Measurements from ENCODE around the gene LARP1.
"Not testable (repeated sequence)": the region's sequence is repeated elsewhere in the genome, so short reads cannot be mapped to it uniquely, and the experiment has no call there.

Gene LARP1

GRCh38 chr5:154735362-154735761, 19.8 kb upstream of the LARP1 start:
- DNase-seq = not testable (repeated sequence)

- DNase-seq = not testable (repeated sequence)
Observed at GRCh38 chr5:154736372-154736771, 18.8 kb upstream of the LARP1 start.

- no peak for DNase-seq
Observed at GRCh38 chr5:154737667-154738320, 17.4 kb upstream of the LARP1 start.

- no peak for DNase-seq
Observed at GRCh38 chr5:154740483-154740882, 14.7 kb upstream of the LARP1 start.

GRCh38 chr5:154740957-154741356, 14.2 kb upstream of the LARP1 start:
- DNase-seq = peak; percentile 48

GRCh38 chr5:154741415-154741814, 13.8 kb upstream of the LARP1 start:
- DNase-seq = no peak

- no peak for DNase-seq
Observed at GRCh38 chr5:154743812-154744211, 11.4 kb upstream of the LARP1 start.

GRCh38 chr5:154745349-154745748, 9.8 kb upstream of the LARP1 start:
- DNase-seq = no peak

- DNase-seq = no peak
Observed at GRCh38 chr5:154749491-154749890, 5.7 kb upstream of the LARP1 start.

GRCh38 chr5:154750641-154751040, 4.5 kb upstream of the LARP1 start:
- DNase-seq = not testable (repeated sequence)

GRCh38 chr5:154751854-154752253, 3.3 kb upstream of the LARP1 start:
- no peak for DNase-seq

- peak; percentile 90 for DNase-seq
Observed at GRCh38 chr5:154753792-154754191, 1.4 kb upstream of the LARP1 start.

GRCh38 chr5:154754460-154755360, 467 bp upstream of the LARP1 start:
- peak; percentile 99 for DNase-seq

- DNase-seq = peak; percentile 57
Observed at GRCh38 chr5:154756009-154756867, 1.1 kb downstream of the LARP1 start.

- peak; percentile 61 for DNase-seq
Observed at GRCh38 chr5:154756868-154757813, 2.0 kb downstream of the LARP1 start.

GRCh38 chr5:154757814-154758406, 2.7 kb downstream of the LARP1 start:
- no peak for DNase-seq

GRCh38 chr5:154758493-154758892, 3.3 kb downstream of the LARP1 start:
- no peak for DNase-seq

GRCh38 chr5:154758977-154759376, 3.8 kb downstream of the LARP1 start:
- no peak for DNase-seq

- DNase-seq = not testable (repeated sequence)
Observed at GRCh38 chr5:154759868-154760267, 4.7 kb downstream of the LARP1 start.

- no peak for DNase-seq
Observed at GRCh38 chr5:154761046-154761736, 6.0 kb downstream of the LARP1 start.

GRCh38 chr5:154762261-154762660, 7.1 kb downstream of the LARP1 start:
- no peak for DNase-seq
